GM19099 (cell line): Measurements from ENCODE around the gene MAPK11.

Experiments
- POLR2A ChIP-seq: IDR thresholded peaks from 3 replicates; pipeline ENCODE4 v1.6.1; 2011; ENCODE audit warnings: low read depth; ENCODE audit not compliant: insufficient read length; ENCODE audit errors: extremely low read depth

The MAPK11 gene

DNA sequence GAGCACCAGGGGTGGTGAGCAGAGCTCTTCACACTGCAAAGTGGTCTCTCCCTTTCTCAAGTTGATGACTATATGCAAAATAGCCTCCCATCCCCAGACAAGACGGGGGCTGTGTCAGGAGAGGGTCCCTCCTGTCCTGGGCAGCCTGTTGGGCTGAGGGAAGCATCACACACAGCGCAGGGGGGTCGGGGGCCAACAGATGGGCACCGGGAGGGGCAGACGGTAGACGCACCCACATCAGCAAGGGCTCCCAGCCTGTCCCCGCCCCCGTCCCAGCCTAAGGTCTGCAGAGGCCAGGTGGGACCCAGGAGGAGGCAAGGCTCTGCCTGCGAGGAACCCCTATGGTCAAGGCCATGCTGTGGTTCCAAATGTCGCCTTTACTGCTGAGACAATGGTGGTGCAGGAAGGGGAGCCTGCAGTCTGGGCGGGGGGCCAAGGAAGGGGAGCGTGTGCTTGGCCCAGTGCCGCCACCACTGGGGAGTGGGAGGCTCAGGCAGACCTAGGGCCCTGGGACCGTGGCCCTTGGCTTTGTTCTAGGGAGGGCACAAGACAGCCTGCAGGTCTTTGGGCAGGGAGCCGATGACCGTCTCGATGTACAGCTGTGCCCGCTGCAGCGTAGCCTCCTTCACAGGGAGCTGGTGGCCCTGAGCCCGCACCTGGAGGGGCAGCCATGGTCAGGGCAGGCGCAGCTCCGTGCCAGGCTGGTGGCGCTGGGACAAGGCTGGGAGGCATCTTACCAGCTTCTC is 41.6 kb upstream of the MAPK11 start:
- TF ChIP-seq POLR2A = no peak

DNA sequence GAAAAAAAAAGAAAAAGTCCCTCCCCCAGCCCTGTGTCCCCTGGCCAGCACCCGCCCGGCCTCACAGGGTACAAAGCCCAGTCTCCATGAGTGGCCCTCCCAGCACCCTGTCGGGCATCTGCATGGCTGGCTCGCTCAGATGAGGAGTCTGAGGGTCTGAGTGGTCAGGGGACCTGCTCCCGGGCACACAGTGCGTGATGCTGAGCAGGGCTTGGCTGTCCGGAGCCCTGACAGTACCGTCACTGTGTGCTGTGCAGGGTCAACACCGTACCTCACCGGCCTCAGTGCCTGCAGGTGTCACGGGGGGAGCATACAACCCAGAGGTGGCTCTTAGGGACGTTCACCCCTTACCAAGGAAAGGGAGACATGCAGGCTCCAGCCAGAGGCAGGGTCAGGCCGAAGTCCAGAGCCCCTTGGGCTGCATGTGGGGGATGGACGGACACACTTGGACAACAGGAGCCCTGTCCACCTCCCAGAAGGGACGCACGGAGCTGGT is 40.8 kb upstream of the MAPK11 start:
- no peak for TF ChIP-seq POLR2A

DNA sequence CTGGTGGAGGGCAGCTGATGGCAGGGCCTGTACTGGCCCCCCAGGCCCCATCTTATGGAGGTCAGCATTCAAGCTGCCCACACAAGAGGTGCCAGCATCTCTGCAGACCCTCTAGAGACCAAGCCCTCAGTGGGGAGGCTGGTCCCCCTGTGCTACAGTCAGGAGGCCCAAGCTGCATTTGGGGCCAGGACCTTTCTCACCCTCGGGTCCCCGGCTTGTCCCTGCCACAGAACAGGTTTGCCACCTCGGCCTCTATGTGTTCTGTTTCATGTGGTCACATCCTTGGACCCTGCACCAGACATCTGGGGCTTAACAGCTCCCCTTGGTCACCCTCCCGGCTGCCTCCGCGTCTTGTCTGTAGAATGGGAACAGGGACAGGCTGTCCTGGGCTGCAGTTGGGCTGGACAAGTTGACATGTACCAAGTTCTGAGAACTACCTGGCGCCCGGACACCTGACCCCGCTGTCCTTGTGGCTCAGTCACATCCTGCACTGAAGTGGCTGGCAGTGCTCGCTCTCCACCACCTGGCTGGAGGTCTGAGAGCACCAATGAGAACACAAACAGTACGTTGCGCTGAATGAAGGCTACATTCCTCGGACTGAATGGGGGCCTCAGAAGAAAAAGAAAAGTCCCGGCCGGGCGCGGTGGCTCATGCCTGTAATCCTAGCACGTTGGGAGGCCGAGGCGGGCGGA is 40.0 kb upstream of the MAPK11 start:
- TF ChIP-seq POLR2A = no peak

DNA sequence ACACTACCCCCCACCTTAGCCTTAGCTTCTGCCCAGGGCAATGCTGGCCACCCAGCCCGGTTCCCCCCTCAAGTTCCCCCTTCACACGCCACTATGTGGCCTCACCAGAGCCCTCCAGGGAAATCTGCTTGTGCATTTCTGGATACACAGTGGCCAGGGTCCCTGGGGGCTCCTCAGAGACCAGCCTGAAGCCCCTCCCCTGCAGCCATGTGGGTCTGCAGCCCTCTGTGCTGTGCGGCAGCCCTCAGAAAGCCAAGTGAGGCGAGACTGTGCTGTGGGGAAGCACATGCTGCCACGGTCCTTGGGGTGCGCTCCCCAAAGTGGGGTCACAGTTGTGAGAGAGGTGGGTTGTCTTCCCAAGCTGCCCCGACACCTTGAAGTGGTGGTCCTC is 39.4 kb upstream of the MAPK11 start:
- TF ChIP-seq POLR2A = no peak

DNA sequence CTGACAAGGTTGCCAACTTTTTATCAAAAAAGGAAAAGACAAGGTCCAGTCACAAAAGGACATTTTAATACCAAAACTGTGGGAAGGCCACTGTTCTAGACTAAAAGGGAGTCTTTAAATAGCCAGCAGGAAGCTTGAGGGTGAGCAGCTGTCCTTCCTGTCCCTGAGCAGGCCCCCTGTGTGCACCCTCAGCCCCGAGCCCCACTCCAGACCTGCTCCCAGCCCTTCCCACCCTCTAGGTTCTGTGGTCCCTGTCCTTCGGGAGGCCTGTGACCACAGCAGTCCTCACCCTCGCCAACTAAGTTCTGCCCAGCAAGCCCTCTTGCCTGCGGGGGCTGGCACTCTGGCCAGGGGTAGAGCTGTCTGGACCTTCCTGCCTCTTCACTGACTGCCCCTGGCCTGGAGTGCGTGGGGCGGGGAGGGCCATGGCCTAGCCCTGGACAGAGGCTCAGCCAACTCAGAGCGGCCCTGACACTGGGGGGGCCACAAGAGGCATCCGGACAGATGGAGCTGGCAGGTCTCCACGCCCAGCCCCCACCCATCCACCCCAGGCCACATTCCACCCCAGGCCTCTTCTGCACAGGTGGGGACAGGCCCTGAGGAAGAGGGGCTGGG is 38.9 kb upstream of the MAPK11 start:
- no peak for TF ChIP-seq POLR2A

DNA sequence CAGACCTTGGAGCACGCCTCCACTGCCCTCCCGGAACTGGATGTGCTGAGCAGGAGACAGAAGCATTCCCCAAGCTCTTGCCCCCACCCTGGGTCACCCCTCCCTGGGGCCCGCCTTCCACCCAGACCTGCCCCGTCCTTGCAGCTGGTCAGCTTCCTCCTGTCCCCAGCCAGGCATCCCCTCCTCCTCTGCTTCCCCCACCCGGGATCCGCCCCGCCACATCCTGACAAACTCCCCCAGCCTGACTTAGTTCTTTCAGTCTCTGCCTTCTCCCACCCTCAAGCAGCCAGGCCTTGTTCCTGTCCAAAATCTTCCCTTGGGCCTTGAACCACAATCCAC is 38.4 kb upstream of the MAPK11 start:
- TF ChIP-seq POLR2A = no peak

DNA sequence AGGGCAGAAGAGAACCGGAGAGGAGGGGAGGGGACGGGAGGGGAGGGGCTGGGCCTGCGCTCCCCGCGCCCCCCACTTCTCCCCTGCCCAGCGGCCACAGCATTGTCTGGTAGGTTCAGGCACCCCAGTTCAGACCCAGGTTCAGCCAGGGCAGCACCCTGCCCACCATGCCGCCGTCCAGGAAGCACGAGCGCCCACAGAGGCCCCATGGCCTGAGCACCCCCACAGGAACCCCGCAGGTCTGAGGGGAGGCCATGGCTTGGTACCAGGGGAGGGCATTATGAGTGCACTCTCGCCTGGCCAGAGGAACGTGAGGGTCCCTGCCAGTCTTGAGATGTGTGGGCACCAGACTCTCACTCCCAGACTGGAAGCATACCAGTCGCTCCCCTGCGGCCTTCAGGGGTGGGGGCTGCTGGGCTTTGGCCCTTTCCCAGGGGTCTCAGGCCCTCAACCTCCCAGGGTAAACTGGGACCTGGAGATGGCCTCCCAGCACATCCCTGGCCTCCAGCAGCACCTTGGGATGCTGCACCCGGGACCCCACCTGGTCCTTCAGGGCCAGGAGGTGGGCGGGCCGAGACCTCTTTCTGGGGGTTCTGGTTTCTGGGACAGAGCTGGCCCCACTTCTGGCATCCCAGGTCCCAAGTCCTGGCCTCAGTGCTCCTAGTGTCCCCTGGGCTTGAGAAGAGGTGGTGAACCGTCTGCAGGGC is 37.9 kb upstream of the MAPK11 start:
- no peak for TF ChIP-seq POLR2A

DNA sequence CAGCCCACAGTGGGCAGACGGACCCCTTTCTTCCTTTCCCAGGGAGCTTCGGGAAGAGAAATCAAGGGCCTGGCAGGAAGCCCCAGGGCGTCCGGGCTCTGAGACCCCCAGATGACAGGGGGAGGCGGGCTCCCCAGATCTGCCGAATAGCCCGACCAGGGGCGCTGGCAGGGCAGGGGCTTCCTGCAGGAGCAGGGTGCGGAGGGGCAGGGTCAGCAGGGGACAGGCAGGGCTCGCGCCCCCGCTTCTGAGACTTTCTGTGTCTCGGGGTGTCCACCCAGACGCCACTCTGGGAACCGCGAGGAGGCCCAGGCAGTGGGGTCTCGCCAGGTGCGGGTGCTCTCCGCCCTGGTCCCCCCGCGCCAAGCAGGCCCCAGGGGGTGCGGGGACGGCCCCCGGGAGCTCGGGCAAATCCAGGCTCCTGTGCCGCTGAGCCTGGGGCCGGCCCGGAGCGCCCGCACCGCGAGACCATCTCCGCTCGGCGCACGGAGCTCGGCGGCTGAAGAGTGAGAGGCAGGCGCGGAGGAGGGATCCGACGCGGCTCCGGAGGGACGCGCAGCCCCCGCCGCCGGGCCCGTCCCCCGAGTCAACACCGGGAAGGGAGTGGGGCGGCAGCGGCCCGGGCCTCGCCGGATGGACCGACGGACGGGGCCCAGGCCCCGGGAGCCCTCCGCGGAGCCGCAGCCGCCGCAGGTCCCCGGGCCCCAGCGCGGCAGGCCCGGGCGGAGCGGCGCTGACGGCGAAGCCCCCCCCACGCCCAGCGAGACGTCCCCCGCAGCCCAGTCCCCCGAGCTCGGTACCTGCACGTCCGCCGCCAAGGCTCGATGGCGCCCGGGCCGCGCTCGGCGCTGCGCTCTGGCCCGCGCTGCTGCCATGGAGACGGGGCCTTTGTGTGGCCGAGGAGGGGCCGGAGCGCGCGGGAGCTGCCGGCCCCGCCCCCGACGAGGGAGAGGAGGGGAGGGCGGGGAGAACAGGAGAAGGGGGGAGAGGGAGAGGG is 36.9 kb upstream of the MAPK11 start, which contains the start of gene PLXNB2:
TSS of gene PLXNB2 (minus strand) at position 894 of the 997 bp plus-strand sequence. CDS start 17,062 bp downstream, outside the sequence.
- TF ChIP-seq POLR2A = peak; percentile 69

DNA sequence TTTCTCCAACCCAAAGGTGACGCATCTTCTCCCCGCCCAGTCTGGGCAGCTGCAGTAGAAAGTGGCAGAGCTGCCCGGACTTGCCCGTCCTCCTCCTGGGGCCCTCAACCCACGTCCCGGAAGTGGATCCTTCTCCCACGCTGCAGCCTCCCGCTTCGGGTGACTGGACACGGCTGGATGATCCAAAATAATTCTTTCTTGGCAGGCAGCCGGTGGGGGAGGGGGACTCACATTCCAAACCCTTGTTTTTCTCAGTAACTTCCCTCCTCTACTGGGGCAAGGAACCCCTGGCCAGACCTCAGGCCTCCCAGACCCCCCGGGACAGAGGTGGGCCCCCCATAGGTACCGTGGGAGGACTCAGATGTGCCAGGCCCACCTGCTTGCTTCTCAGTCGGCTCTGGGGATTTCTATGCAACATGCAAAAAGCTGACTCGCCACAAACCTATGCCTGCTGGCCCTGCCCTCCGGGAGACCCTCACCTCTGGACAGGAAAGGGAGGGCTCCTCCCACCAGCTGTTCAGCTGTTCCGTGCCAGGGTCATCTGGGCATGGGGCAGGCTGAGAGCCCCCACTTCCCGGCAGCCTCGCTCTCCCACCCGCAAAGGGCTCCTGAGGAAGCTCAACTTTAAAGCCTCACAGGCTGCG is 35.9 kb upstream of the MAPK11 start:
- TF ChIP-seq POLR2A = peak; percentile 38

DNA sequence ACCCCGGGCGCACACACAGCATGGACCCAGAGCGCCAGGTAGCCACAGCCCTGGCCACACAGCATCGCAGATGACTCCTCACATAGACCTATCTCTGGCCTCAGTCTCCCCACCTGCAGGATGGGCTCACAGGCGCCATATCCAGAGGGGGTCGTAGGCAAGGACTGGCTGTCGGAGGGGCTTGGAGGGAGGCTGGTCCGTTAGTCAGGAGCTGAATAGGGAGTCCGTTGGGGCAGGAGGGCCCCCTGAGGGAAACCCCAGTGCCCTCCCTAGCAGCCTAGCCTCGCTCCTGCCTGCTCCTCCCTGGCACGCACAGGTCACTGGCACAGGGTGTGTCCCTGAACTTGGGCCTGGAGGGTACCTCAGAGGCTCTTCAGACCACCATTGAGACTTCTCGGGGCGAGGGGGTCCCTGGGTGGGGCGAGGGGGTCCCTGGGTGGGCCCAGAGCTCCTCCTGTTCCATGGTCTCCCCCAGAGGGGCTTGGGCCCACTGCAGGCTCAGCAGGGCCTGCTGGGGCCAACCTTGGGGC is 35.3 kb upstream of the MAPK11 start:
- TF ChIP-seq POLR2A = no peak

DNA sequence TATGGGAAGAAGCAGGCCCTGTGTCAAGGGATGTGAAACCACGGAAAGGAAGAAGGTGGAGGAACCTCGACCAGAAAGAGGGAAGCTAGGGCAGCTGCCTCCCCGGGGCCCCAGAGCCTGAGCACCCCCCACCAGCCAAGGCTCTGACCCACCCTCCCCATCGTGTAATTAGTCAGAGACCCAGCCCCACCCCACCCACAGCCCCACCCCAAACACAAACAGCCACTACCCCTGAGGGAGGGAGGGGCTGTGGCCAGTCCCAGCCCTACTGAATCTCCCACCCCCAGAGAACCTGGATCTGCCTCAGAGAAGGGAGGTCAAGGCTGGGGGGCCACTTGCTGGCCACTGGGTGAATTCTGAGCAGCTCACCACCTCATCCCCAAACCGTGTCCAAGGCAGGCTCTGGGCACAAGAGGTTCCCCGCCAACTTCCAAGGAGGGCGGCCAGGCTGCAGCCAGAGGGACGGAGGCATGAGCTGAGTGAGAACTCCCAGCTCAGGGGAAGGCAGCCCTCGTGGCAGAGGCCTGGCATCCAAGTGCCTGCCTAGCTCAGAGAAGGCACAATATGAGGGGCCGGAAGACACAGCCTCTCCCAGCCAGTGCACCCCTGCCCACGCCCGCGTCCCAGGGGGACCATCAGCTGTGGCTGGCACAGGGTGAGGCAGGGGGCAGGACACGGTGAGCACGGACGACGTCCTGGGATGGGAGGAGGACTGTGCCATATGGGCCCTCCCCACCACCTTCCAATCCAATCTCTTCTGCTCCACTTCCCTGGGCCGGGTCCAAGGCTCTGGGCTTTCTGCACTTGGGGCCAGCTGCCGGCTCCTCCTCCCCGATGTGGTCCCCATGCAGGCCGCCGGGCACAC is 34.6 kb upstream of the MAPK11 start:
- no peak for TF ChIP-seq POLR2A

DNA sequence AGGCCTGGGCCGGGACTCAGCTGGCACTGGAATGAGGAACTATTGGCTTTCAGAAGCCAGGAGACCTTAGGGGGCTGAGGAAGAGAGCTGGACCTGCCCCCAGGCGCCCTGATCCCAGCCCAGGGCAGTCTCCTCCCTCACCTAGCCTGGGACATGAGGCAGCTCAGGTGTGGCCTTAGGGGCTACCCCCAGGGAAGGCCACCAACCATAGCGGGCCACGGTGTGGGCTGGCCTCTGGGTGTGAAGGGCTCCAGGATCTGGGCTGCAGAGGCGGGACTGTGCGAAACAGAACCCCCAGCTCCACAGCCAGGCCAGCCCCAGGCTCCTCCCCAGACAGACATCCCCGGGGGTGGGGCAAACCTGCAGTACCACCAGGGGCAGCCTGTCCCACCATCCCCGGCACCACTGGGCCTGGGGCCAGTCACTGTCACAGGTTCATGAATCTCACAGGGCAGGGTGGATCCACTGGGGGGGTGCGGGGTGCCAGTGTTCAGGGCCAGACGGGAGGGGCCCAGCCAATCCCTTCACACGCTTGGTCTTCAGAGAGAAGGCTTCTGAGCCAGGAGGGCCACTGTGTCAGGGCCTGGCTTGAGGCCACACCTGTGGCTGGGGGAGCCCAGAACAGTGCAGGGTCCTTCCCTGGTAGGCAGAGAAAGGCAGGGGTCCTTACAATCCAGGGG is 33.8 kb upstream of the MAPK11 start:
- TF ChIP-seq POLR2A = no peak
